HCT116 (cell line): ENCODE measurements around the gene SDR42E2.

Experiments
- EGR1 ChIP-seq: IDR thresholded peaks from 2 replicates; pipeline ENCODE4 v1.6.1; 2012; ENCODE audit warnings: low read depth
- ELF1 ChIP-seq: IDR thresholded peaks from 2 replicates; pipeline ENCODE4 v1.6.1; 2012; ENCODE audit warnings: low read depth, borderline replicate concordance
- EZH2 ChIP-seq: fragments of 200-600 bp; sonication (generic); IDR thresholded peaks from 2 replicates; pipeline ENCODE4 v1.6.1; 2017; ENCODE audit warnings: antibody characterized with exemption, mixed run types
- EZH2phosphoT487 ChIP-seq: fragments of 200-600 bp; IDR thresholded peaks from 2 replicates; pipeline ENCODE4 v1.6.1; 2018; ENCODE audit warnings: antibody characterized with exemption, borderline replicate concordance
- FOSL1 ChIP-seq: IDR thresholded peaks from 2 replicates; pipeline ENCODE4 v1.6.1; 2012; ENCODE audit warnings: low read depth
- POLR2A ChIP-seq: IDR thresholded peaks from 2 replicates; pipeline ENCODE4 v1.7.0; 2011; ENCODE audit warnings: borderline replicate concordance; ENCODE audit not compliant: insufficient read depth, insufficient read length; ENCODE audit errors: extremely low read depth
- POLR2AphosphoS5 ChIP-seq: IDR thresholded peaks from 2 replicates; pipeline ENCODE4 v1.6.1; 2011; ENCODE audit warnings: mild to moderate bottlenecking, low read depth, low read length, moderate library complexity
- RAD21 ChIP-seq: IDR thresholded peaks from 2 replicates; pipeline ENCODE4 v1.6.1; 2012; ENCODE audit warnings: low read depth, mild to moderate bottlenecking
- SIN3A ChIP-seq: IDR thresholded peaks from 2 replicates; pipeline ENCODE4 v1.6.1; 2012; ENCODE audit warnings: low read depth
- SP1 ChIP-seq: IDR thresholded peaks from 2 replicates; pipeline ENCODE4 v1.6.1; 2012; ENCODE audit warnings: low read depth
- YY1 ChIP-seq: IDR thresholded peaks from 2 replicates; pipeline ENCODE4 v1.6.1; 2011; ENCODE audit warnings: low read length, low read depth, moderate library complexity, mild to moderate bottlenecking; ENCODE audit not compliant: insufficient replicate concordance; ENCODE audit errors: extremely low read depth
- ZNF274 ChIP-seq: fragments of 200-500 bp; sonication (Bioruptor generic); IDR thresholded peaks from 2 replicates; pipeline ENCODE4 v1.6.1; 2014; ENCODE audit warnings: mild to moderate bottlenecking, low read depth, low read length, inconsistent platforms
- TF ChIP-seq, protein P1 (sequence below), 3 experiments: fragments of 200-600 bp in 1 of 3; sonication (generic) in 1 of 3; IDR thresholded peaks in 2 of 3; conservative IDR thresholded peaks in 1 of 3; 2 replicates each; pipeline ENCODE4 v1.5.1; 2012 to 2017; ENCODE audit warnings: low read depth in 2 of 3, low read length in 2 of 3, antibody characterized with exemption in 1 of 3, borderline replicate concordance in 1 of 3, control low read depth in 1 of 3, mild to moderate bottlenecking in 1 of 3, mixed read lengths in 1 of 3, mixed run types in 1 of 3, moderate library complexity in 1 of 3; ENCODE audit not compliant: insufficient read depth in 1 of 3
- TF ChIP-seq, protein P2 (sequence below): IDR thresholded peaks from 2 replicates; pipeline ENCODE4 v1.6.1; 2012

DNA sequence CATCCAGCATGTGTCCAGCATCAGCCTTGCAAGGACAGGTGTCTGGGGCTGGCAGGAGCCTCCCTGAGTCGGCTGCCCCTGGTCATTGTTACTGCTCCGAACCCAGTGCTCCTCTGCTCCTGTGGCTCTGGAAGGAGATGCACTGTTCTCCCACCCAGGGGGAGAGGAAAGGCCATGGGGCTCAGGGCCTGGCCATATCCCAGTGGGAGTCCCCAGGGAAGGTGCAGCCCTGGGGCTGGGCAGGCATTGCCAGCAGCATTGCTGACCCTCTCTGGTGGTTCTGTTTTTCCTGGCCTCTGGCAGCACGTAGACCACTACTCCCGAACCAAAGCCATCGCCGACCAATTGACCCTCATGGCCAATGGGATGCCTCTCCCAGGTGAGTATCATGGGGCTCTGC lies 9.6 kb downstream of the SDR42E2 start:
- TF ChIP-seq, protein P1, sequence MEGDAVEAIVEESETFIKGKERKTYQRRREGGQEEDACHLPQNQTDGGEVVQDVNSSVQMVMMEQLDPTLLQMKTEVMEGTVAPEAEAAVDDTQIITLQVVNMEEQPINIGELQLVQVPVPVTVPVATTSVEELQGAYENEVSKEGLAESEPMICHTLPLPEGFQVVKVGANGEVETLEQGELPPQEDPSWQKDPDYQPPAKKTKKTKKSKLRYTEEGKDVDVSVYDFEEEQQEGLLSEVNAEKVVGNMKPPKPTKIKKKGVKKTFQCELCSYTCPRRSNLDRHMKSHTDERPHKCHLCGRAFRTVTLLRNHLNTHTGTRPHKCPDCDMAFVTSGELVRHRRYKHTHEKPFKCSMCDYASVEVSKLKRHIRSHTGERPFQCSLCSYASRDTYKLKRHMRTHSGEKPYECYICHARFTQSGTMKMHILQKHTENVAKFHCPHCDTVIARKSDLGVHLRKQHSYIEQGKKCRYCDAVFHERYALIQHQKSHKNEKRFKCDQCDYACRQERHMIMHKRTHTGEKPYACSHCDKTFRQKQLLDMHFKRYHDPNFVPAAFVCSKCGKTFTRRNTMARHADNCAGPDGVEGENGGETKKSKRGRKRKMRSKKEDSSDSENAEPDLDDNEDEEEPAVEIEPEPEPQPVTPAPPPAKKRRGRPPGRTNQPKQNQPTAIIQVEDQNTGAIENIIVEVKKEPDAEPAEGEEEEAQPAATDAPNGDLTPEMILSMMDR (IDR thresholded peaks at IDR 0.05 in 2 of 3, conservative IDR thresholded peaks at IDR 0.05 in 1 of 3; ENCODE audit: borderline replicate concordance in 1 of 3, insufficient read depth in 1 of 3, low read depth in 2 of 3, low read length in 2 of 3): no peak
- TF ChIP-seq POLR2A (no peak), FOSL1 (no peak), ELF1 (no peak), POLR2AphosphoS5 (no peak), ZNF274 (no peak), SP1 (no peak), EZH2 (no peak), YY1 (no peak), EZH2phosphoT487 (no peak), SIN3A (no peak), EGR1 (no peak), RAD21 (no peak)
- TF ChIP-seq, protein P2, sequence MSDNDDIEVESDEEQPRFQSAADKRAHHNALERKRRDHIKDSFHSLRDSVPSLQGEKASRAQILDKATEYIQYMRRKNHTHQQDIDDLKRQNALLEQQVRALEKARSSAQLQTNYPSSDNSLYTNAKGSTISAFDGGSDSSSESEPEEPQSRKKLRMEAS: no peak
